ENCODE results near the gene TUBA3D.
"Not testable (repeated sequence)": the region's sequence is repeated elsewhere in the genome, so short reads cannot be mapped to it uniquely, and the experiment has no call there.

- TF ChIP-seq CTCF, POLR2A (IDR thresholded peaks at IDR 0.05): not testable (repeated sequence)
Measured at GRCh38 chr2:131445515-131445797, 30.5 kb upstream of the TUBA3D start.
